ENCODE data around the gene UBE2G2. TPM values are rescaled to one million over a fixed set of nuclear protein-coding genes. Genes with fewer than 3 reads are reported as not detected.

Gene UBE2G2
- total and polyA plus RNA-seq, 7 donors = 39.0 to 93.8 (median 72.8) TPM

- peak in 1 of 2 donors; percentile 30 for DNase-seq
- no peak for ATAC-seq
- peaks cover 0 to 14% (median 13%) of the 10 kb centered on the region in 3 donors for H3K27me3 ChIP-seq (ENCODE audit: insufficient read depth in 3 of 3, low read length in 2 of 3)
- 61 to 64% (median 62%) methylated on average over 11 to 12 of the region's 12 CpGs for WGBS, 3 donors
- H3K9me3 ChIP-seq = no peaks in the 10 kb centered on the region
- H3K36me3 ChIP-seq (ENCODE audit: insufficient read depth in 1 of 2, low read depth in 1 of 2) = no peaks in the 10 kb centered on the region
- TF ChIP-seq CTCF (IDR thresholded peaks at IDR 0.05) = no peak
- intact Hi-C loops (cut with DNase I) = loop anchor here in 1 of 2 donors (10.0 kb wide), 1 partner anchor 1916 kb away; no protein-coding TSS in a partner anchor
- H3K4me1 ChIP-seq = no peaks in the 10 kb centered on the region
- no peak overlapping the region for H3K27ac ChIP-seq
- H3K4me3 ChIP-seq = no peak overlapping the region
Measured at GRCh38 chr21:44750675-44751025, 51.0 kb downstream of the UBE2G2 start.

GRCh38 chr21:44749759-44750674 lies 51.6 kb downstream of the UBE2G2 start:
- TF ChIP-seq CTCF (IDR thresholded peaks at IDR 0.05) = no peak
- Histone ChIP-seq H3K4me3 (no peak overlapping the region), H3K4me1 (no peaks in the 10 kb centered on the region), H3K27ac (no peak overlapping the region), H3K9me3 (no peaks in the 10 kb centered on the region), H3K36me3 (ENCODE audit: insufficient read depth in 1 of 2, low read depth in 1 of 2) (no peaks in the 10 kb centered on the region), H3K27me3 (ENCODE audit: insufficient read depth in 3 of 3, low read length in 2 of 3) (peaks cover 0 to 15% (median 14%) of the 10 kb centered on the region in 3 donors)
- peak in 1 of 2 donors; percentile 41 for DNase-seq
- 83 to 84% (median 83%) methylated on average over 40 to 47 of the region's 47 CpGs for WGBS, 3 donors
- no peak for ATAC-seq
- intact Hi-C loops (cut with DNase I) = loop anchor here in 1 of 2 donors (10.0 kb wide), 1 partner anchor 1915 kb away; no protein-coding TSS in a partner anchor

- Histone ChIP-seq H3K36me3 (ENCODE audit: insufficient read depth in 1 of 2, low read depth in 1 of 2) (no peaks in the 10 kb centered on the region), H3K9me3 (no peaks in the 10 kb centered on the region), H3K27ac (no peak overlapping the region), H3K4me3 (no peak overlapping the region), H3K4me1 (no peaks in the 10 kb centered on the region), H3K27me3 (ENCODE audit: insufficient read depth in 3 of 3, low read length in 2 of 3) (peaks cover 0 to 15% (median 14%) of the 10 kb centered on the region in 3 donors)
- intact Hi-C loops (cut with DNase I) = no loop called here
- no peak for TF ChIP-seq CTCF (IDR thresholded peaks at IDR 0.05)
- ATAC-seq (no peak), DNase-seq (peak in 1 of 2 donors; percentile 41)
- 66 to 71% (median 69%) methylated on average over 26 of the region's 26 CpGs for WGBS, 3 donors
Measured at GRCh38 chr21:44749116-44749758, 52.4 kb downstream of the UBE2G2 start.

GRCh38 chr21:44748621-44749020 lies 53.0 kb downstream of the UBE2G2 start:
- Histone ChIP-seq H3K27ac (no peak overlapping the region), H3K36me3 (ENCODE audit: insufficient read depth in 1 of 2, low read depth in 1 of 2) (no peaks in the 10 kb centered on the region), H3K27me3 (ENCODE audit: insufficient read depth in 3 of 3, low read length in 2 of 3) (peaks cover 0 to 15% (median 14%) of the 10 kb centered on the region in 3 donors), H3K4me1 (no peaks in the 10 kb centered on the region), H3K9me3 (no peaks in the 10 kb centered on the region), H3K4me3 (no peak overlapping the region)
- 52 to 56% (median 55%) methylated on average over 16 of the region's 16 CpGs for WGBS, 3 donors
- no peak for ATAC-seq
- no peak for TF ChIP-seq CTCF (IDR thresholded peaks at IDR 0.05)
- intact Hi-C loops (cut with DNase I) = no loop called here
- peak in 1 of 2 donors; percentile 27 for DNase-seq
